ENCODE data around the gene ZBTB21.

DNA sequence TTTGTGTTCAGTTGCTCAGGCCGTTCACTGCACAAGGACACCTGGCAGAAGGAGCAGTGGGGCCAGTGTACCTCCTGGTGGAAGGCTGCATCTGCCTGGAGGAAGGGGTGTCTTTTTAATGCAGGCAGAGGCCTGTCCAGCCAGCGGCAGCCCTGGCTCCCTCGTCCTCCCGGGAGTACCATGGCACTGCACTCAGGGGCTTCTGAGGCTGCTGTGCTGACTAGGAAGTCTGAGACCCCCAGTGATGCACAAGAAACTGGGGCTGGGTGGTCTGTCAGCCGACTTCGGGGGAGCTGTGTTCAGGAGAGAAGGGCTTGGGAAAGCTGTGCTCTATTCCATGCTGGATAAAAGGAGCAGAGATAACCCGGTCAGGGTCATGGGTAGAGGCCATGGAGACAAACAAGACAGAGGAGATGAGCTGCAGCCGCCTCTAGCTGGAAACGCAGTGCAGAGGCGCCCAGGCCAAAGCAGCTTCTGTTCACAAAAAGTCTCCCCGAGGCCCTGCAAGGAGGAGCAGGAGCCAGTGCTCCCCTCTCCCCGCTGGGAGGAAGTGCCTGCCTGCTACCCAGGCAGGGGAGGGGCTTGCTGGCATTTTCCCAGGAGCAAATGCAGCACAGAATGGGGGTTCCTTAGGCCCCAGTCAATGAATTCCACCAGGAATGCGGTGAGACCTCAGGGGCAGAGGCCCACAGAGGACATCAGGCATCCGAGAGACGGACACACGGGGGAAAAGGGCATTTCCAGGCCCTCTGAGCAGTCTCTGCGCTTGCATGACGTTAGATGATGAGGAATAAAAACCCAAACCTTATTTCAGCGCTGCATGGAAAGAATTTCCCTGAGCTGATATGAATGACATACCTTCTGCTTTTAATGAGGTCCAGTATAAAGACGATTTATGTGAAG, 39.2 kb downstream of the ZBTB21 start:
- TF ChIP-seq, protein P1, sequence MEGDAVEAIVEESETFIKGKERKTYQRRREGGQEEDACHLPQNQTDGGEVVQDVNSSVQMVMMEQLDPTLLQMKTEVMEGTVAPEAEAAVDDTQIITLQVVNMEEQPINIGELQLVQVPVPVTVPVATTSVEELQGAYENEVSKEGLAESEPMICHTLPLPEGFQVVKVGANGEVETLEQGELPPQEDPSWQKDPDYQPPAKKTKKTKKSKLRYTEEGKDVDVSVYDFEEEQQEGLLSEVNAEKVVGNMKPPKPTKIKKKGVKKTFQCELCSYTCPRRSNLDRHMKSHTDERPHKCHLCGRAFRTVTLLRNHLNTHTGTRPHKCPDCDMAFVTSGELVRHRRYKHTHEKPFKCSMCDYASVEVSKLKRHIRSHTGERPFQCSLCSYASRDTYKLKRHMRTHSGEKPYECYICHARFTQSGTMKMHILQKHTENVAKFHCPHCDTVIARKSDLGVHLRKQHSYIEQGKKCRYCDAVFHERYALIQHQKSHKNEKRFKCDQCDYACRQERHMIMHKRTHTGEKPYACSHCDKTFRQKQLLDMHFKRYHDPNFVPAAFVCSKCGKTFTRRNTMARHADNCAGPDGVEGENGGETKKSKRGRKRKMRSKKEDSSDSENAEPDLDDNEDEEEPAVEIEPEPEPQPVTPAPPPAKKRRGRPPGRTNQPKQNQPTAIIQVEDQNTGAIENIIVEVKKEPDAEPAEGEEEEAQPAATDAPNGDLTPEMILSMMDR (IDR thresholded peaks at IDR 0.05) = no peak
- no peak for TF ChIP-seq POLR2A (IDR thresholded peaks at IDR 0.05)
